ENCODE results near the gene APOO. TPM values are rescaled to one million over a fixed set of nuclear protein-coding genes. Genes with fewer than 3 reads are reported as not detected.
"Not testable (repeated sequence)": the region's sequence is repeated elsewhere in the genome, so short reads cannot be mapped to it uniquely, and the experiment has no call there.

APOO gene
- total RNA-seq, 2 experiments from 2014 or later, result 30.2 to 37.2 TPM

GRCh38 chrX:23887451-23887850, 20.3 kb downstream of the APOO start:
- no peak overlapping the region for H3K4me3 Mint-ChIP-seq
- peaks cover 17% of the 10 kb centered on the region for H3K4me1 Mint-ChIP-seq
- intact Hi-C loops (cut with DNase I, micrococcal nuclease), result no loop called here
- DNase-seq (no peak), ATAC-seq (no peak)
- no peaks in the 10 kb centered on the region for H3K27me3 Mint-ChIP-seq
- H3K36me3 Mint-ChIP-seq (ENCODE audit: low read depth), result peaks cover 2% of the 10 kb centered on the region
- no peaks in the 10 kb centered on the region for H3K9me3 Mint-ChIP-seq (ENCODE audit: low read depth)
- ChIA-PET CTCF (interaction anchor here (1.5 kb wide), 1 partner anchor 14 kb away, joined by 4 read pairs; no protein-coding TSS in a partner anchor), POLR2A (no interaction called here)
- H3K27ac Mint-ChIP-seq, result no peak overlapping the region

DNA sequence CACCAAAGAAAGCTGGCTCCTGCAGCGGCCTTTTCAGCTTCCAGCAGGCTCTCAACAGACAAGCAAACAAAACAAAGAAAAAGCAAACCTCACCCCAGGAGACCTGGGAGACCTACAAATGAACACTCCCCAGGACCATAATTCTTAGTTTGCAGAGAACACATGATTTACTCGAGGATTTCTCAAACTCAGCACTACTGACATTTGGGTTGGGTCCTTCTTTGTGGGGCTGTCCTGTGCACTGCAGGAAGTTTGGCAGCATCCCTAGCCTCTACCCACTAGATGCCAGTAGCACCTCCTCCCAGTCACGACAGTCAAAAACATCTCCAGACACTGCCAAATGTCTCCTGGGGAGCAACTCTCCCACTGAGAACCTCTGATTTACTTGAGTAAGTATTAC, 21.9 kb downstream of the APOO start:
- Mint-ChIP-seq H3K36me3 (ENCODE audit: low read depth) (peaks cover 2% of the 10 kb centered on the region), H3K27ac (no peak overlapping the region), H3K27me3 (no peaks in the 10 kb centered on the region), H3K9me3 (ENCODE audit: low read depth) (no peaks in the 10 kb centered on the region), H3K4me1 (peaks cover 16% of the 10 kb centered on the region), H3K4me3 (no peak overlapping the region)
- no peak for DNase-seq
- ChIA-PET POLR2A (no interaction called here), CTCF (interaction anchor here (0.7 kb wide), 1 partner anchor 89 kb away, joined by 3 read pairs; no protein-coding TSS in a partner anchor)
- intact Hi-C loops (cut with DNase I, micrococcal nuclease), result no loop called here
- ATAC-seq, result no peak

DNA sequence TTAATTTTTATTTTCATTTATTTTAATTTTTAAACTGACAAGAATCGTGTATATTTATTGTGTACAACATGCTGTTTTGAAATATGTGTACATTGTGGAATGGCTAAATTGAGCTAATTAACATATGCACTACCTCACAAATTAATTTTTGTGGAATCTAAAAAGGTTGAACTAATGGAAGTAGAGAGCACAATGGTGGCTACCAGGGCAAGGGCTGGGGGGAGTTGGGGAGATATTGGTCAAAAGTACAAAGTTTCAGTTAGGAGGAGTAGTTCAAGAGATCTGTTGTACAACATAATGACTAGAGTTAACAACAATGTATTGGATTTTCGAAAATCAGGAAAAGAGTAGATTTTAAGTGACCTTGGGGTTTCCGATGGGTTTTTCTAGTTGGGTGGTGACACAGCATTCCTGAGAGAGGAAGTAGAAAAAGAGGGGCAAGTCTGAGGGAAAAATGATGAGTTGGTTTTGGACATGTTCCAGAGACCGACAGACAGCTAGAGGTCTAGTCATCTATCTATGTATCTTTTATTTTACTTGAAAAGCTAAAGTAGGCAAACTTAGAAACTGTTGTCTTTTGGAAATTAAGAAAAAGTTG, 23.2 kb downstream of the APOO start:
- Mint-ChIP-seq H3K36me3 (ENCODE audit: low read depth) (peaks cover 2% of the 10 kb centered on the region), H3K27ac (no peak overlapping the region), H3K4me3 (no peak overlapping the region), H3K4me1 (peaks cover 15% of the 10 kb centered on the region), H3K27me3 (no peaks in the 10 kb centered on the region), H3K9me3 (ENCODE audit: low read depth) (no peaks in the 10 kb centered on the region)
- POLR2A ChIA-PET, result no interaction called here
- intact Hi-C loops (cut with DNase I, micrococcal nuclease), result no loop called here
- DNase-seq (no peak), ATAC-seq (no peak)
- CTCF ChIA-PET, result interaction anchor here (0.6 kb wide), 2 partner anchors 184 to 203 kb away, joined by 3 read pairs; no protein-coding TSS in a partner anchor

GRCh38 chrX:23883737-23884354, 23.9 kb downstream of the APOO start:
- intact Hi-C loops (cut with DNase I, micrococcal nuclease), result no loop called here
- H3K36me3 Mint-ChIP-seq (ENCODE audit: low read depth), result peaks cover 2% of the 10 kb centered on the region
- H3K9me3 Mint-ChIP-seq (ENCODE audit: low read depth), result no peaks in the 10 kb centered on the region
- H3K4me3 Mint-ChIP-seq, result no peak overlapping the region
- ATAC-seq (peak; percentile 91), DNase-seq (peak; percentile 22)
- H3K27ac Mint-ChIP-seq, result peak overlapping the region; percentile 56
- ChIA-PET POLR2A (no interaction called here), CTCF (interaction anchor here (0.6 kb wide), 2 partner anchors 183 to 203 kb away, joined by 3 read pairs; no protein-coding TSS in a partner anchor)
- no peaks in the 10 kb centered on the region for H3K27me3 Mint-ChIP-seq
- H3K4me1 Mint-ChIP-seq, result peaks cover 15% of the 10 kb centered on the region

DNA sequence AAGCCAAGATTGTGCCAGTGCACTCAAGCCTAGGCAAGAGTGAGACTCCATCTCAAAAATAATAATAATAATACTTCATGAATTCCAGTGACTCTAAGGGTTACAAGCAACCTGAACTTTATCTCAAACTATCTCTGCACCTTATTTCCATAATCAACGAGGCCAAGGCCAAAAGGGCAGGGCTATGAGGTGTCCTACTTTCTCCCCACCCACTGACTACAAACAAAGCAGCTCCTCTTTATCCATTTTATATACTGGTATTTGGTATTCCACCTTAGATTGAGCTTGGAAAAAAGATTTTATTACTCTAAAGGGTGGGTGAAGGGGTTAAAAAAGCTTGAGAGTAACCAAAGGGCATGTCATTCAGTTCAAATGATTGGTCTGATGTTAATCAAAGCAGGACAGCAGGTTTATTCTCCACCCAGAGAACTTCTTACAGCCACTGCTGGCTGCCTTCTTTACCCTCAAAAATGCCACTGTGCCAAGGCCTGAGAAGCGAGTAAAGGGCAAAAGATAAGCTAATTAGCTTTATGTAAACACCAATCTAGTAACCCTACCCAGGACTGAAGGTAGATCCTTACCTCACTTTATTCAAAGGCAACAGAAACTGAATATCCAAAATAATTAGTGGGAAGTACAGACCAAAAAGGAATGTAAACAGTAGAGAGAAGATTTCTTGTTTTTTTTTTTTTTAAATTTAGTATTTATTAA, 28.2 kb downstream of the APOO start:
- POLR2A ChIA-PET, result no interaction called here
- Mint-ChIP-seq H3K36me3 (ENCODE audit: low read depth) (peaks cover 2% of the 10 kb centered on the region), H3K4me1 (peaks cover 13% of the 10 kb centered on the region), H3K4me3 (no peak overlapping the region), H3K27me3 (no peaks in the 10 kb centered on the region), H3K9me3 (ENCODE audit: low read depth) (no peaks in the 10 kb centered on the region), H3K27ac (no peak overlapping the region)
- intact Hi-C loops (cut with DNase I, micrococcal nuclease), result no loop called here
- ATAC-seq (no peak), DNase-seq (no peak)
- CTCF ChIA-PET, result no interaction called here

GRCh38 chrX:23871905-23872546, 35.7 kb downstream of the APOO start:
- ChIA-PET CTCF (no interaction called here), POLR2A (no interaction called here)
- Mint-ChIP-seq H3K9me3 (ENCODE audit: low read depth) (no peaks in the 10 kb centered on the region), H3K4me3 (no peak overlapping the region), H3K27ac (no peak overlapping the region), H3K36me3 (ENCODE audit: low read depth) (peaks cover 4% of the 10 kb centered on the region), H3K4me1 (no peaks in the 10 kb centered on the region), H3K27me3 (no peaks in the 10 kb centered on the region)
- DNase-seq (no peak), ATAC-seq (no peak)
- intact Hi-C loops (cut with DNase I, micrococcal nuclease), result no loop called here

GRCh38 chrX:23870041-23870440, 37.7 kb downstream of the APOO start:
- Mint-ChIP-seq H3K9me3 (ENCODE audit: low read depth) (no peaks in the 10 kb centered on the region), H3K27me3 (no peaks in the 10 kb centered on the region), H3K4me1 (no peaks in the 10 kb centered on the region), H3K4me3 (no peak overlapping the region), H3K27ac (no peak overlapping the region), H3K36me3 (ENCODE audit: low read depth) (peaks cover 9% of the 10 kb centered on the region)
- DNase-seq, result no peak
- intact Hi-C loops (cut with DNase I, micrococcal nuclease), result no loop called here
- ChIA-PET POLR2A (no interaction called here), CTCF (interaction anchor here (1.2 kb wide), 1 partner anchor 32 kb away, joined by 3 read pairs; no protein-coding TSS in a partner anchor)
- ATAC-seq, result no peak

GRCh38 chrX:23864742-23865326, 42.9 kb downstream of the APOO start:
- POLR2A ChIA-PET, result no interaction called here
- Mint-ChIP-seq H3K36me3 (ENCODE audit: low read depth) (peaks cover 10% of the 10 kb centered on the region), H3K4me3 (no peak overlapping the region), H3K4me1 (no peaks in the 10 kb centered on the region), H3K9me3 (ENCODE audit: low read depth) (no peaks in the 10 kb centered on the region), H3K27me3 (no peaks in the 10 kb centered on the region), H3K27ac (no peak overlapping the region)
- intact Hi-C loops (cut with DNase I, micrococcal nuclease), result no loop called here
- CTCF ChIA-PET, result interaction anchor here (1.0 kb wide), 1 partner anchor 37 kb away, joined by 4 read pairs; no protein-coding TSS in a partner anchor
- DNase-seq (no peak), ATAC-seq (no peak)

GRCh38 chrX:23861952-23862351, 45.8 kb downstream of the APOO start:
- H3K4me3 Mint-ChIP-seq; H3K27ac Mint-ChIP-seq; H3K27me3 Mint-ChIP-seq; DNase-seq; H3K4me1 Mint-ChIP-seq; H3K9me3 Mint-ChIP-seq (ENCODE audit: low read depth); POLR2A ChIA-PET; intact Hi-C loops (cut with DNase I, micrococcal nuclease): not testable (repeated sequence)
- ATAC-seq, result peak; percentile 49
- CTCF ChIA-PET, result interaction anchor here (1.2 kb wide), 1 partner anchor 40 kb away, joined by 3 read pairs; no protein-coding TSS in a partner anchor
- H3K36me3 Mint-ChIP-seq (ENCODE audit: low read depth), result peaks cover 10% of the 10 kb centered on the region

DNA sequence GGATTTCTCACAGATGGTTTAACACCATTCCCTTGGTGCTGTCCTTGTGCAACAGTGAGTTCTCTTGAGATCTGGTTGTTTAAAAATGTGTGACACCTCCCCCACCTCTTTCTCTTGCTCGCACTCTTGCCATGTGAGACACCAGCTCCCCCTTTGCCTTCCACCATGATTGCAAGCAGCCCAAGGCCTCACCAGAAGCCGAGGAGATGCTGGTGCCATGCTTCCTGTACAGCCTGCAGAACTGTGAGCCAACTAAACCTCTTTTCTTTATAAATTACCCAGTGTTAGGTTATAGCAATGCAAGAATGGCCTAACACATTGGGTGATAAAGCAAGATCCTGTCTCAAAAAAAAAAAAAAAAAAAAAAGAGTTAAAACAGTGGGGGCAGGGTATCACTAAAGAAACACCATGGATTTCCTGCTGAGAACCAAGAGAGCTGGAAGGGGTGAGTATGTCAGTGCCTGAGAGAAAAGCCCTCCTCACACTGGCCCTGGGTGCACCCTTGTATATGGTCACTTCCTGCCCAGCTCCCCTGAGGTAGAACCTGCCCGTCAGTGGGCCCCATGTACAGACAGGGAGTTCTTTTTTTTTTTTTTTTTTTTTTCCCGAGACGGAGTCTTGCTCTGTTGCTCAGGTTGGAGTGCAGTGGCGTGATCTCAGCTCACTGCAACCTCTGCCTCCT, 46.4 kb downstream of the APOO start:
- CTCF ChIA-PET, result interaction anchor here (0.7 to 1.2 kb wide), 2 partner anchors 23 to 40 kb away, joined by 3 to 4 read pairs; no protein-coding TSS in a partner anchor
- POLR2A ChIA-PET, result no interaction called here
- H3K4me1 Mint-ChIP-seq, result no peaks in the 10 kb centered on the region
- H3K36me3 Mint-ChIP-seq (ENCODE audit: low read depth), result peaks cover 13% of the 10 kb centered on the region
- no peak overlapping the region for H3K27ac Mint-ChIP-seq
- no peak for ATAC-seq
- H3K4me3 Mint-ChIP-seq, result no peak overlapping the region
- intact Hi-C loops (cut with DNase I, micrococcal nuclease), result no loop called here
- no peaks in the 10 kb centered on the region for H3K9me3 Mint-ChIP-seq (ENCODE audit: low read depth)
- no peak for DNase-seq
- no peaks in the 10 kb centered on the region for H3K27me3 Mint-ChIP-seq

GRCh38 chrX:23859238-23859637, 48.5 kb downstream of the APOO start:
- H3K27ac Mint-ChIP-seq; H3K36me3 Mint-ChIP-seq (ENCODE audit: low read depth); H3K4me3 Mint-ChIP-seq; H3K4me1 Mint-ChIP-seq; DNase-seq; intact Hi-C loops (cut with DNase I, micrococcal nuclease); H3K27me3 Mint-ChIP-seq; ATAC-seq; H3K9me3 Mint-ChIP-seq (ENCODE audit: low read depth): not testable (repeated sequence)
- ChIA-PET CTCF (interaction anchor here (1.1 kb wide), 1 partner anchor 42 kb away, joined by 4 read pairs; no protein-coding TSS in a partner anchor), POLR2A (interaction anchor here (0.7 kb wide), 1 partner anchor 41 kb away, joined by 4 read pairs; no protein-coding TSS in a partner anchor)

Measured in activated CD4-positive, alpha-beta T cell treated with anti-CD3 and anti-CD28 coated beads for 36 hours (primary cell).